ENCODE results near the gene RAB27A. TPM values are rescaled to one million over a fixed set of nuclear protein-coding genes. Genes with fewer than 3 reads are reported as not detected.
"Not testable (repeated sequence)": the region's sequence is repeated elsewhere in the genome, so short reads cannot be mapped to it uniquely, and the experiment has no call there.

RAB27A gene
- total RNA-seq, 1 donor from 2014 or later = 17.8 TPM

- Histone ChIP-seq H4K20me1 (ENCODE audit: insufficient read depth, low read length) (no peaks in the 10 kb centered on the region), H3K27ac (ENCODE audit: low read depth, low read length) (peak within 1 kb of the TSS; percentile 96), H3K9ac (ENCODE audit: low read length) (peak within 1 kb of the TSS; percentile 99), H3K4me2 (ENCODE audit: low read length) (peak within 1 kb of the TSS; percentile 87), H2AFZ (ENCODE audit: low read depth, low read length) (peak within 1 kb of the TSS; percentile 99), H3K4me3 (ENCODE audit: insufficient read depth, low read depth, low read length) (peak within 1 kb of the TSS; percentile 100), H3K9me3 (ENCODE audit: insufficient read depth, low read depth, low read length) (no peaks in the 10 kb centered on the region), H3K36me3 (ENCODE audit: insufficient read depth, low read length) (no peaks in the 10 kb centered on the region), H3K79me2 (ENCODE audit: insufficient read depth, low read length) (peaks cover 42% of the 10 kb centered on the region), H3K27me3 (ENCODE audit: insufficient read depth, low read length) (no peaks in the 10 kb centered on the region), H3K4me1 (ENCODE audit: insufficient read depth, low read length) (peaks cover 15% of the 10 kb centered on the region)
- Mint-ChIP-seq H3K27me3 (ENCODE audit: low read depth, unreplicated experiment) (no peaks in the 10 kb centered on the region), H3K4me1 (ENCODE audit: low read depth, unreplicated experiment) (peaks cover 6% of the 10 kb centered on the region), H3K4me3 (ENCODE audit: unreplicated experiment) (peak within 1 kb of the TSS; percentile 96), H3K36me3 (ENCODE audit: low read depth, unreplicated experiment) (peaks cover 2% of the 10 kb centered on the region), H3K9me3 (ENCODE audit: unreplicated experiment) (peaks cover 2% of the 10 kb centered on the region), H3K27ac (ENCODE audit: unreplicated experiment) (peak within 1 kb of the TSS; percentile 98)
- peak; percentile 84 for DNase-seq (ENCODE audit: low read depth)
- TF ChIP-seq CTCF (IDR thresholded peaks at IDR 0.05; ENCODE audit: insufficient read depth, low read depth, low read length) (no peak), EZH2 (IDR thresholded peaks at IDR 0.05; ENCODE audit: insufficient read depth, low read length) (no peak)
- no peak for FAIRE-seq
Observed at GRCh38 chr15:55318588-55319494, 29.2 kb upstream of the RAB27A start, which contains the start of the genes PIGB and PIGBOS1. Gene PIGB, plus strand, starts transcription at chr15:55319222. Its CDS starts 29 bp downstream, at chr15:55319251. Gene PIGBOS1, minus strand, starts transcription at chr15:55319123. Its CDS starts 1,331 bp downstream, at chr15:55317792.

- not testable (repeated sequence) for H3K27me3 ChIP-seq (ENCODE audit: insufficient read depth, low read length); H3K4me3 Mint-ChIP-seq (ENCODE audit: unreplicated experiment); H3K79me2 ChIP-seq (ENCODE audit: insufficient read depth, low read length); H3K4me1 Mint-ChIP-seq (ENCODE audit: low read depth, unreplicated experiment); DNase-seq (ENCODE audit: low read depth); H3K27me3 Mint-ChIP-seq (ENCODE audit: low read depth, unreplicated experiment); H3K4me2 ChIP-seq (ENCODE audit: low read length); H3K9ac ChIP-seq (ENCODE audit: low read length); H2AFZ ChIP-seq (ENCODE audit: low read depth, low read length); H3K4me1 ChIP-seq (ENCODE audit: insufficient read depth, low read length); H3K36me3 ChIP-seq (ENCODE audit: insufficient read depth, low read length); H3K4me3 ChIP-seq (ENCODE audit: insufficient read depth, low read depth, low read length); H3K9me3 Mint-ChIP-seq (ENCODE audit: unreplicated experiment); H4K20me1 ChIP-seq (ENCODE audit: insufficient read depth, low read length); H3K9me3 ChIP-seq (ENCODE audit: insufficient read depth, low read depth, low read length); H3K27ac ChIP-seq (ENCODE audit: low read depth, low read length); H3K27ac Mint-ChIP-seq (ENCODE audit: unreplicated experiment); FAIRE-seq
- peaks cover 18% of the 10 kb centered on the region for H3K36me3 Mint-ChIP-seq (ENCODE audit: low read depth, unreplicated experiment)
Observed at GRCh38 chr15:55302801-55303200, 13.2 kb upstream of the RAB27A start.

- Mint-ChIP-seq H3K36me3 (ENCODE audit: low read depth, unreplicated experiment) (peaks cover 4% of the 10 kb centered on the region), H3K9me3 (ENCODE audit: unreplicated experiment) (no peaks in the 10 kb centered on the region), H3K4me1 (ENCODE audit: low read depth, unreplicated experiment) (no peaks in the 10 kb centered on the region), H3K27me3 (ENCODE audit: low read depth, unreplicated experiment) (no peaks in the 10 kb centered on the region), H3K27ac (ENCODE audit: unreplicated experiment) (no peak overlapping the region), H3K4me3 (ENCODE audit: unreplicated experiment) (no peak overlapping the region)
- Histone ChIP-seq H3K79me2 (ENCODE audit: insufficient read depth, low read length) (no peaks in the 10 kb centered on the region), H3K36me3 (ENCODE audit: insufficient read depth, low read length) (no peaks in the 10 kb centered on the region), H3K4me1 (ENCODE audit: insufficient read depth, low read length) (no peaks in the 10 kb centered on the region), H4K20me1 (ENCODE audit: insufficient read depth, low read length) (no peaks in the 10 kb centered on the region), H2AFZ (ENCODE audit: low read depth, low read length) (no peak overlapping the region), H3K9me3 (ENCODE audit: insufficient read depth, low read depth, low read length) (no peaks in the 10 kb centered on the region), H3K27me3 (ENCODE audit: insufficient read depth, low read length) (no peaks in the 10 kb centered on the region), H3K9ac (ENCODE audit: low read length) (no peak overlapping the region), H3K27ac (ENCODE audit: low read depth, low read length) (no peak overlapping the region), H3K4me2 (ENCODE audit: low read length) (no peak overlapping the region), H3K4me3 (ENCODE audit: insufficient read depth, low read depth, low read length) (no peak overlapping the region)
- DNase-seq (ENCODE audit: low read depth) (no peak), FAIRE-seq (no peak)
- TF ChIP-seq EZH2 (IDR thresholded peaks at IDR 0.05; ENCODE audit: insufficient read depth, low read length) (no peak), CTCF (IDR thresholded peaks at IDR 0.05; ENCODE audit: insufficient read depth, low read depth, low read length) (no peak)
Observed at GRCh38 chr15:55297315-55297714, 7.7 kb upstream of the RAB27A start.

Data from astrocyte (in vitro differentiated cells and primary cell).